Stimulated activated CD8-positive, alpha-beta memory T cell treated with anti-CD3 and anti-CD28 coated beads, Interleukin-7, amount 100 ng/mL, for 1 hour (primary cell): ENCODE data around the gene PITX1.
"Not testable (repeated sequence)": the region's sequence is repeated elsewhere in the genome, so short reads cannot be mapped to it uniquely, and the experiment has no call there.

Experiments used
- DNase-seq, 2 donors: peaks; one replicate each; pipeline ENCODE4 v3.0.0-alpha.2; 2020; ENCODE audit warnings: low read depth in 2 of 2

Gene PITX1

GRCh38 chr5:135010502-135011354 is 23.3 kb downstream of the PITX1 start:
- DNase-seq, result no peak

- no peak for DNase-seq
Observed at GRCh38 chr5:135009736-135010501, 24.1 kb downstream of the PITX1 start.

- no peak for DNase-seq
Observed at GRCh38 chr5:135008981-135009735, 24.9 kb downstream of the PITX1 start.

DNA sequence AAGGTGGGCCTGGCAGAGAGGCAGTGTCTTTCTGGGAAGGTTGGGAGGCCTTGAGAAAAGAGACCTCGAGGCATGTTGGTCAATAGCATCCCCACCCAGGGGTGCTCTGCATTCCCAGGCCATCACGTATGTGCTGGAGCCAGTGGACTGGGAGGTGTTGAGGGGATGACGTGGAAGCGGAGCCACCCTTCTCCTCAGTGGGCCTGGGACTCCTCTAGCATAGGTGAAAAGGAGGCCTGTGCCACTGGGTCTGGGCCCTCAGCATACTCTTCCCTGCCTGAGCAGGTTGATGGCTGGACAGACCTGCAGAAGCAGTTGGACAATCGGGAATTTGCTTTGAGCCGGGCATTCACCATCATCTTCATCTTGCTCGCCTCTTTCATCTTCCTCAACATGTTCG is 25.5 kb downstream of the PITX1 start:
- DNase-seq, result no peak

- DNase-seq, result no peak
Observed at GRCh38 chr5:135007749-135008363, 26.2 kb downstream of the PITX1 start.

GRCh38 chr5:135007305-135007704 is 26.7 kb downstream of the PITX1 start:
- no peak for DNase-seq

- DNase-seq, result no peak
Observed at GRCh38 chr5:135005076-135005475, 29.0 kb downstream of the PITX1 start.

- DNase-seq, result no peak
Observed at GRCh38 chr5:135004376-135004775, 29.7 kb downstream of the PITX1 start.

DNA sequence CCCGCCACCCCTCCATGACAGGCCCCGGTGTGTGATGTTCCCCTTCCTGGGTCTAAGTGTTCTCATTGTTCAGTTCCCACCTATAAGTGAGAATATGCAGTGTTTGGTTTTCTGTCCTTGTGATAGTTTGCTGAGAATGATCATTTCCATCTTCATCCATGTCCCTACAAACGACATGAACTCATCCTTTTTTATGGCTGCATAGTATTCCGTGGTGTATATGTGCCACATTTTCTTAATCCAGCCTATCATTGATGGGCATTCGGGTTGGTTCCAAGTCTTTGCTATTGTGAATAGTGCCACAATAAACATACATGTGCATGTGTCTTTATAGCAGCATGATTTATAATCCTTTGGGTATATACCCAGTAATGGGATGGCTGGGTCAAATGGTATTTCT is 36.0 kb downstream of the PITX1 start:
- DNase-seq, result not testable (repeated sequence)

DNA sequence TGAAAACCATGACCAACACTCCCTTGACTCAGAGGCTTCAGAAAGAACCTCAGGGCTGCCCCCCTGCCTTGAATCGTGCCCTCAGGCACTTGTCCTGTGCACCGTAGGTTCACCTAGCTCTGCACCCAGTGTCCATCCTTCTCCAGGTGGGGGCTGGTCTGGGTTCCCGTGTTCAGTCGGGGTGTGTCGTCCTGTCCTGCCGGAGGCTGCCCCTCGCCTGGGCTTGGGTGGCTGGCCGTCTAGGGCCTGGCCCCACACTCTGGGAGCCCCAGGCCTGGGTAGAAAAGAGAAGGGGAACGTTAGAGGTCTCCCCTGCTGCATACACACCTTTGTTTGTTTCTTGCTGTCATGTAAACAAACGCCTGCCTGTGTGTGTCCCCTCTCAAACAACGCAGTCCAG is 37.0 kb downstream of the PITX1 start:
- no peak for DNase-seq

- DNase-seq, result no peak
Observed at GRCh38 chr5:134995850-134996402, 38.1 kb downstream of the PITX1 start.

DNA sequence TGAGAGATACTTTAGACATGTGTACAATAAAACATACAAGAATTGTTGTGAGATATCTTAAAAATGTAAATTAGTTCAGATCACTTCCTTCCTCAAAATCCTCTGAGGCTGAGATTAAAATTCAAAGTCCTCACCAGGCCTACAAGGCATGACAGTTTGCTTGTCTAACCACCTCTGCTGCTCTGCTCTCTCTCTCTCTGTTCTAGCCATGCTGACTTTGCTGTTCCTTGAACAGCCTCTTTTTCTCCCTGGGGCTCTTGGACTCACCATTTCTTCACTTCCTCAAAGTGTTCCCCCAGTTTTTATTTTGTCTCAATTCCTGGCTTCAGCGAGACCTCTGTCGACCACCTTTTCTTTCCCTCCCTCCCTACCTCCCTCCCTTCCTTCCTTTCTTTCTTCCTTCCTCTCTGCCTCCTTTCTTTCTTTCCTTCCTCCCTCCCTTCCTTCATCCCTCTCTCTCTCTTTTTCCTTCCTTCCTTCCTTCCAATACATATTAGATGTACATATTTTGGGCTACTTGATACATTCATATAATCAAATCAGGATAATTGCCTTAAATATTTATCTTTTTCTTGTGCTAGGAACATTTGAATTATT is 39.4 kb downstream of the PITX1 start:
- DNase-seq, result no peak

GRCh38 chr5:134993161-134993560 is 40.9 kb downstream of the PITX1 start:
- no peak for DNase-seq

GRCh38 chr5:134992148-134992547 is 41.9 kb downstream of the PITX1 start:
- DNase-seq, result no peak

DNA sequence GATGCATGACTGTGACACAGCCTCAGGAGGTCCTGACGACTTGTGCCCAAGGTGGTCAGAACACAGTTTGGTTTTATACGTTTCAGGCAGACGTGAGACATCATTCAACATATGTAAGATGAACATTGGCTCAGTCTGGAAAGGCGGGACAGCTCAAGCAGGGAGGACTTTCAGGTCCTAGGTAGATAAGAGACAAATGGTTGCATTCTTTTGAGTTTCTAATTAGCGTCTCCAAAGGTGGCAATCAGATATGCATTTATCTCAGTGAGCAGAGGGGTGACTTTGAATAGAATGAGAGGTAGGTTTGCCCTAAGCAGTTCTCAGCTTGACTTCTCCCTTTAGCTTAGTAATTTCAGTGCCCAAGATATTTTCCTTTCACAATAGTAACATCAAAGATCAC is 43.8 kb downstream of the PITX1 start:
- DNase-seq, result not testable (repeated sequence)

GRCh38 chr5:134989266-134989830 is 44.7 kb downstream of the PITX1 start:
- no peak for DNase-seq

GRCh38 chr5:134982230-134982629 is 51.8 kb downstream of the PITX1 start:
- no peak for DNase-seq

GRCh38 chr5:134979416-134979815 is 54.6 kb downstream of the PITX1 start:
- DNase-seq, result no peak
